Measurements from ENCODE around the gene TAF11L14. TPM values are rescaled to one million over a fixed set of nuclear protein-coding genes. Genes with fewer than 3 reads are reported as not detected.
"Not testable (repeated sequence)": the region's sequence is repeated elsewhere in the genome, so short reads cannot be mapped to it uniquely, and the experiment has no call there.

Gene TAF11L14
- polyA plus RNA-seq (ENCODE audit: insufficient read length in 3 of 3) = not detected

- DNase-seq (ENCODE audit: low read depth in 3 of 3, low spot score in 2 of 3) = no peak
Measured at GRCh38 chr5:17634160-17634559, at the start of gene TAF11L14. Gene TAF11L14, plus strand, starts transcription at chr5:17634460.

GRCh38 chr5:17585658-17586057 is 48.6 kb upstream of the TAF11L14 start, which contains the start of gene TAF11L7:
Gene TAF11L7, minus strand, starts transcription at chr5:17585758.
- not testable (repeated sequence) for DNase-seq (ENCODE audit: low read depth in 3 of 3, low spot score in 2 of 3)

- DNase-seq (ENCODE audit: low read depth in 3 of 3, low spot score in 2 of 3) = not testable (repeated sequence)
Measured at GRCh38 chr5:17590860-17591259, 43.4 kb upstream of the TAF11L14 start, which contains the start of gene TAF11L8. Gene TAF11L8, minus strand, starts transcription at chr5:17590960.

DNA sequence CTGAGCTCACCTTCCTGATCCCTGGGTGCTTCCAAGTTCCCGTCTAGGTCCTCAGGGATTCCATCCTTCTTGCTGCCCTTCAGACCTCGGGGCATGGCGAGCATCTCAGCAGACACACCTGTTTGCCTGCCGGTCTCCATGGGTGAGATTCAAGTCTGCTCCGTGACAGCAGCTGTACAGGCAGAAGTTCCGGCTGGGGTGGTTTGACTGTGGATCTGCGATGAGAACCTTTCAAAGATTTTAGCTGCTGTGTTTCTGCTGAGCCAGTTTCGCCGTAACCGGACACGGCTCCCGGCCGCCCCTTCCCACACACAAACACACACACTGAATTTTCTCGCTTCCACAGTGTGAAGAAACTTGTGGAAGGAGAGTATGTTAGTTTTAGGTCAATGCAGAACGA is 40.0 kb upstream of the TAF11L14 start, which contains the start of gene TAF11L9:
Gene TAF11L9 (minus strand): TSS at position 140 of the 400 bp plus-strand sequence.
- DNase-seq (ENCODE audit: low read depth in 3 of 3, low spot score in 2 of 3) = not testable (repeated sequence)

DNA sequence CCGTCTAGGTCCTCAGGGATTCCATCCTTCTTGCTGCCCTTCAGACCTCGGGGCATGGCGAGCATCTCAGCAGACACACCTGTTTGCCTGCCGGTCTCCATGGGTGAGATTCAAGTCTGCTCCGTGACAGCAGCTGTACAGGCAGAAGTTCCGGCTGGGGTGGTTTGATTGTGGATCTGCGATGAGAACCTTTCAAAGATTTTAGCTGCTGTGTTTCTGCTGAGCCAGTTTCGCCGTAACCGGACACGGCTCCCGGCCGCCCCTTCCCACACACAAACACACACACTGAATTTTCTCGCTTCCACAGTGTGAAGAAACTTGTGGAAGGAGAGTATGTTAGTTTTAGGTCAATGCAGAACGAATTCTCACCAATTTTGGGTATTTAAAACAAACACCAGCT is 36.5 kb upstream of the TAF11L14 start, which contains the start of gene TAF11L10:
Gene TAF11L10 (minus strand): TSS at position 101 of the 400 bp plus-strand sequence.
- not testable (repeated sequence) for DNase-seq (ENCODE audit: low read depth in 3 of 3, low spot score in 2 of 3)

- not testable (repeated sequence) for DNase-seq (ENCODE audit: low read depth in 3 of 3, low spot score in 2 of 3)
Measured at GRCh38 chr5:17603880-17604279, 30.4 kb upstream of the TAF11L14 start, which contains the start of gene TAF11L11. Gene TAF11L11, plus strand, starts transcription at chr5:17604183.

- no peak for DNase-seq (ENCODE audit: low read depth in 3 of 3, low spot score in 2 of 3)
Measured at GRCh38 chr5:17604951-17605350, 29.3 kb upstream of the TAF11L14 start.

DNA sequence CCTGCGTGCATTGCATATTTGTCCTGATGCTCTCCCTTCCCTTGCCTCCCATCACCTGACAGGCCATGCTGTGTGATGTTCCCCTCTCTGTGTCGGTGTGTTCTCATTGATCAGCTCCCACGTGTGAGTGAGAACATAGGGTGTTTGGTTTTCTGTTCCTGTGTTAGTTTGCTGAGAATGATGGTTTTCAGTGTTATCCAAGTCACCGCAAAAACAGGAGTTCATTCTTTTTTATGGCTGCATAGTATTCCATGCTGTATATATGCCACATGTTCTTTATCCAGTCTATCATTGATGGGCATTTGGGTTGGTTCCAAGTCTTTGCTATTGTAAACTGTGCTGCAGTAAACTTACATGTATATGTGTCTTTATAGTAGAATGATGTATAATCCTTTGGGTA is 26.8 kb upstream of the TAF11L14 start:
- DNase-seq (ENCODE audit: low read depth in 3 of 3, low spot score in 2 of 3) = not testable (repeated sequence)

DNA sequence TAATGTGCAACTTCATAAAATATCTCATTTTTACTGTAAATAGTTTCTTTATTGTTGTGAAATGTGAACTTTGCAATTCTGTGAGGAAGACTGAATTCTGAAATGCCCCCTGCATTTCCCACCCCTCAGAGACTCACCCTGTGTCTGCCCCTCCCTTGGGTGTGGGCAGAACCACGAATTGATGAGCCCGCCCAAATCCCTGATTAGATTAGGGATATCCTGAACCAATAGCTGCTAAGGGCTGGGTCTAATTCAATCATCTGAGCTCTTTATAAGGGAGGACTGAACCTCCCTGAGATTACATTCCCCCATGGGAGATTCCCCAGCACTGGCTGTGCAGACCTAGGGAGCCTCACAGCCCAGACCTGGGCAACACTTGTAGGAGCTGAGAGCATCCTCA is 24.2 kb upstream of the TAF11L14 start, which contains the start of gene TAF11L12:
Gene TAF11L12 (plus strand): TSS at position 301 of the 400 bp plus-strand sequence.
- not testable (repeated sequence) for DNase-seq (ENCODE audit: low read depth in 3 of 3, low spot score in 2 of 3)

DNA sequence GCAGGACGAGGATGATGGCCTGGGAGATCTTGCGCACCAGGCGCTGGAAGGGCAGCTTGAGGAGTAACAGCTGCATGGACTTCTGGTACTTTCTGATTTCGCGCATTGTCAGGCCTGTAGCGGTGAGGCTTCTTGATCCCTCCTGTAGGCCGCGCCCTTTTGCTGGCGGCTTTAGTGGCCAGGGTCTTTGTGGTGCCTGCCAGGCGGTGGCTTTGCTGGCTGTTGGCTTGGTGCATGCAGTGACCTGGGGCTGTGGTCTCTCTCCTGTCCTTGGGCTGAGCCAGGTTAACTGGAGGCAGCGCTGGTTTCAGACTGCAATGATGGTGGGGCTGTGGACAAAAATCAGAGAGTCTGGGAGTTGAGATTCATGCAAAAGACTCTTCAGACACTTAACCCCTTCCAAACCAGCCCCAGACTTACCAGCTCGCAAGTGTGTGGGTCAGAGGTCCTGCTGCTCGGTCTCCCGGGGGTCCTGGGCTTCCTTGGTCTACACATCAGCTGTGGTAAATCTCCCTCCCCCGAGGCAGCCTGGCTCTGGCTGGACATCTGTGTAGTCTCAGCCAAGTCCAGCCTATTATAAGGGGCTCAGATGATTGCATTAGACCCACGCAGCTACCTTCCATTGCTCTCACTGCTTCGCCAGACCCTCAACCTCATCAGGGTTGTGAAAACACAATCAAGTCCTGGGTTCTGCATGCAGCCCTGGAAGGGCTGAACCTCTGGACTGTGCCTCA is 19.2 kb upstream of the TAF11L14 start:
- DNase-seq (ENCODE audit: low read depth in 3 of 3, low spot score in 2 of 3) = no peak

- no peak for DNase-seq (ENCODE audit: low read depth in 3 of 3, low spot score in 2 of 3)
Measured at GRCh38 chr5:17619354-17619753, 14.9 kb upstream of the TAF11L14 start.

DNA sequence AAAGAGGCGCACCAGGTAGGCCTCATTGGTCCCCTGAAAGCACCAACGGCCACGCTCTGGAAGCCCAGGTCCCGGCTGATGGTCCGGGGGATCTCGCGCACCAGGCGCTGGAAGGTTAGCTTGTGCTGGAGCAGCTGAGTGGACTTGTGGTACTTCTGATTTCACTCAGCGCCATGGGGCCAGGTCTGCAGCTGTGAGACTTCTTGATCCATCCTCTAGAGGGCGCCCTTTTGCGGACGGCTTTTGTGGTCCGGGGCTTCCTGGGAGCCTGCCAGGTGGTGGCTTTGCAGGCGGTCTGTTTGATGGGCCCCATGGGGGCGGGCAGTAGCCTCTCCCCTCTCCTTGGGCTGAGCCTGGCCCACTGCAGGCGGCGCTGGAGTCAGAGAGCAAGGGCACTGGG is 13.6 kb upstream of the TAF11L14 start:
- DNase-seq (ENCODE audit: low read depth in 3 of 3, low spot score in 2 of 3) = no peak

DNA sequence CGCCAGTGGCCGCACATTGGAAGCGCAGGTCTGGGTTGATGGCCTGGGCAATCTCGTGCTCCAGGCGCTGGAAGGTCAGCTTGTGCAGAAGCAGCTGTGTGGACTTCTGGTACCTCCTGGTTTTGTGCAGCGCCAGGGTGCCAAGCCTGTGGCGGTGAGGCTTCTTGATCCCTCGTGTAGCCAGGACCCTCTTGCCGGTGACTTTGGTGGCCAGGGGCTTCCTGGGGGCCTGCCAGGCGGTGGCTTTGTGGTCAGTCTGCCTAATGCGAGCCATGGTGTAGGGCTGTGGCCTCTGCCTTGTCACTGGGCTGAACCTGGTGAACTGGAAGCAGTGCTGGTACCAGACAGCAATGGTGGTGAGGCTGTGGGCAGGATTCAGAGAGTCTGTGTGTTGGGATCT is 8.6 kb upstream of the TAF11L14 start:
- no peak for DNase-seq (ENCODE audit: low read depth in 3 of 3, low spot score in 2 of 3)

- not testable (repeated sequence) for DNase-seq (ENCODE audit: low read depth in 3 of 3, low spot score in 2 of 3)
Measured at GRCh38 chr5:17631788-17632187, 2.5 kb upstream of the TAF11L14 start, which contains the start of gene TAF11L13. Gene TAF11L13, plus strand, starts transcription at chr5:17632088.

GRCh38 chr5:17649232-17649631 is 15.0 kb downstream of the TAF11L14 start:
- DNase-seq (ENCODE audit: low read depth in 3 of 3, low spot score in 2 of 3) = not testable (repeated sequence)

DNA sequence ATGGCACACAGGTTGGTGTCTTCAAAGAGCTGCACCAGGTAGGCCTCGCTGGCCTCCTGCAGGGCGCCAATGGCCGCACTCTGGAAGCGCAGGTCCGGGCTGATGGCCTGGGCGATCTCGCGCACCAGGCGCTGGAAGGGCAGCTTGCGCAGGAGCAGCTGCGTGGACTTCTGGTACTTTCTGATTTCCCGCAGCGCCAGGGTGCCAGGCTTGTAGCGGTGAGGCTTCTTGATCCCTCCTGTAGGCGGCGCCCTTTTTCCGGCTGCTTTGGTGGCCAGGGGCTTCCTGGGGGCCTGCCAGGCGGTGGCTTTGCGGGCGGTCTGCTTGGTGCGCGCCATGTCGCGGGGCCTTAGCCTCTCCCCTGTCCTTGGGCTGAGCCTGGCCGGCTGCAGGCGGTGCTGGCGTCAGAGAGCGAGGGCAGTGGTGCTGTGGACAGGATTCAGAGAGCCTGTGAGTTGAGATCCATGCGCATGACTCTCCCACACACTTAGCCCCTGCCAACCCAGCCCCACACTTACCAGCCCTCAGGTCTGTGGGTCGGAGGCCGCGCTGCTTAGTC is 21.0 kb downstream of the TAF11L14 start:
- not testable (repeated sequence) for DNase-seq (ENCODE audit: low read depth in 3 of 3, low spot score in 2 of 3)

- no peak for DNase-seq (ENCODE audit: low read depth in 3 of 3, low spot score in 2 of 3)
Measured at GRCh38 chr5:17655921-17656320, 21.7 kb downstream of the TAF11L14 start.

DNA sequence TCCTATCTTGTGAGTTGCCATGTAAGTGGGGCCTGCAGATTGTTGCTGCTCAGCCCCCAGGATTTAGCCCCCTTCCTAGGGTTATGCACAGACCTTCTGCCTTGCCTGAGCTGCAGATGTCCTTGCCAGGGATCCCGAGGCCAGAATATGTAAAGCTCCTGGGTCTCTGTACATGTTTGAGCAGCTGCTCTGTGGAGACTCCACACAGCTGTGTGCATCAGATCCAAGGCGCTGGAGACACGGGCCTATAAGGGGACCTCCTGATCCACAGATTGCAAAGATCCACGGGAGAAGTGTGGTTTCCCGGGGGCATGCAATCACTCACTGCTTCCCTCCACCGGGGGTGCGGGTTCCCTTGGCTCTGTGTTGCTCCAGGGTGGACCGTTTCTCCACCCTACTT is 28.9 kb downstream of the TAF11L14 start:
- no peak for DNase-seq (ENCODE audit: low read depth in 3 of 3, low spot score in 2 of 3)

DNA sequence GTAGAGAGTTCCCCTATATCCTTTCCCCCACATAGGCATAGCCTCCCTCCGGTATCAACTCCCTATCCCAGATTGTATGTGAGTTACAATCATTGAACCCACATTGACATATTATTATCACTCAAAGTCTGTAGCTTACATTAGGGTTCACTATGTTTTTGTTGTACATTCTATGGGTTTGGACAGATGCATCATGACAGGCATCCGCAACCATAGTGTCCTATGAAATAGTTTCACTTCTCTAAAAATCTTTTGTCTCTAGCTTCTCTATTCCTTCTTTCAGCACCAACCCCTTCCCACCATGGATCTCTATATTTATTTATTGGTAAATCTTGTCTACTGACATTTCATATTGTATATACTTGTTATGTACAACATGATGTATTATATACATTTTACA is 31.6 kb downstream of the TAF11L14 start:
- DNase-seq (ENCODE audit: low read depth in 3 of 3, low spot score in 2 of 3) = no peak

- DNase-seq (ENCODE audit: low read depth in 3 of 3, low spot score in 2 of 3) = no peak
Measured at GRCh38 chr5:17666726-17667235, 32.5 kb downstream of the TAF11L14 start.

DNA sequence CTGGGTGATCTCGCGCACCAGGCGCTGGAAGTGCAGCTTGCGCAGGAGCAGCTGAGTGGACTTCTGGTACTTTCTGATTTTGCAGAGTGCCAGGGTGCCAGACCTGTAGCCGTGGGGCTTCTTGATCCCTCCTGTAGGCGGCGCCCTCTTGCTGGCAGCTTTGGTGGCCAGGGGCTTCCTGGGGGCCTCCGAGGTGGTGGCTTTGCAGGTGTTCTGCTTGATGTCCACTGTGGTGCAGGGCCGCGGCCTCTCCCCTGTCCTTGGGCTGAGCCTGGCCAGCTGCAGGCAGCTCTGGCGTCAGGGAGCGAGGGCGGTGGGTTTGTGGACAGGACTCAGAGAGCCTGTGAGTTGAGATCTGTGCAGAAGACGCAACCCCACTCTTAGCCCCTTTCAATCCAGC is 36.1 kb downstream of the TAF11L14 start:
- no peak for DNase-seq (ENCODE audit: low read depth in 3 of 3, low spot score in 2 of 3)

Measured in right renal cortex interstitium (tissue), 3 donors.